GM13977 (cell line): ENCODE measurements around the gene PNMT.
"Not testable (repeated sequence)": the region's sequence is repeated elsewhere in the genome, so short reads cannot be mapped to it uniquely, and the experiment has no call there.

ENCODE experiments used
- DNase-seq: peaks from one replicate; pipeline ENCODE4 v3.0.0; 2012; ENCODE audit warnings: low spot score
- CTCF ChIP-seq: IDR thresholded peaks from 2 replicates; pipeline ENCODE4 v1.5.1; 2012; ENCODE audit warnings: mild to moderate bottlenecking, control low read depth; ENCODE audit not compliant: insufficient read depth; ENCODE audit errors: extremely low read depth, missing control alignments
- in situ Hi-C: fragments of 300-500 bp; cut with MboI; formaldehyde crosslinking; loops from one replicate; pipeline ENCODE4 v1.12.0; 2022; ENCODE audit warnings: low sequenced_read_pairs, low pct_unique_long_range_greater_than_20kb, mixed read lengths, inconsistent platforms; ENCODE audit not compliant: unreplicated experiment

The PNMT gene

GRCh38 chr17:39697961-39698360 is 29.7 kb downstream of the PNMT start:
- TF ChIP-seq CTCF, result no peak
- DNase-seq, result no peak
- in situ Hi-C loops, result no loop called here

GRCh38 chr17:39699157-39699817 is 31.0 kb downstream of the PNMT start:
- in situ Hi-C loops, DNase-seq: not testable (repeated sequence)

GRCh38 chr17:39699818-39700147 is 31.5 kb downstream of the PNMT start, which contains the start of gene ERBB2:
Gene ERBB2 (plus strand): TSS chr17:39700064. CDS start chr17:39700239, 175 bp downstream.
- no peak for TF ChIP-seq CTCF
- DNase-seq, result no peak
- in situ Hi-C loops, result no loop called here

- in situ Hi-C loops, result no loop called here
- no peak for DNase-seq
- TF ChIP-seq CTCF, result no peak
Measured at GRCh38 chr17:39700148-39700987, 32.1 kb downstream of the PNMT start.

- in situ Hi-C loops, result no loop called here
- DNase-seq, result no peak
- TF ChIP-seq CTCF, result no peak
Measured at GRCh38 chr17:39701012-39701783, 32.9 kb downstream of the PNMT start.

- in situ Hi-C loops, result no loop called here
- no peak for DNase-seq
- no peak for TF ChIP-seq CTCF
Measured at GRCh38 chr17:39701784-39702422, 33.6 kb downstream of the PNMT start.
